HG03520 (cell line): ENCODE results near the gene NBAS.

ENCODE experiments used
- ATAC-seq: cut with Tn5 transposase; IDR thresholded peaks from one replicate; pipeline ENCODE4 v1.9.1; 2021; ENCODE audit warnings: mild to moderate bottlenecking, moderate library complexity; ENCODE audit not compliant: unreplicated experiment

NBAS gene

GRCh38 chr2:15560988-15561573, at the start of gene NBAS:
Gene NBAS, minus strand, starts transcription at chr2:15561334. Its CDS starts 30 bp downstream, at chr2:15561304.
- ATAC-seq, result peak; percentile 67

DNA sequence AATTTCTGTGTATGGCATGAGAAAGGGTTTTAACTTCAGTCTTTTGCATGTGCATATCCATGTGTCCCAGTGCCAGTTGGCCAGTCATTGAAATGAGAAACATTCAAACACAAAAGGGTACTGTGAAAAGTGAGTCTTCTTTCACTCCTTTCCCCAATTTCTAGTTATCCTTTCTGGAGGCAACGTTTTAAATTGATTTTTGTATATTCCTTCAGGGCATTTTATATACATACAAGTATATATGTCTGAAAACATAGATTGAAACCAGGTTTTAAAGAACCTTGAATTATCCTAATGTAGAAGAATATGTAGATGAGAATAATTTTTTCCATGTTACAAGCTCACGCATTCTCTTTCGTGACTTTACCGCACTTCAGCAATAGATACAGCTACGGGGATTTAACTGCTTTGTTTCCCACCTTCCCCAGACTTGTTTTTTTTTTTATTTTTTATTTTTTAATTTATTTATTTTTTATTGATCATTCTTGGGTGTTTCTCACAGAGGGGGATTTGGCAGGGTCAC, 49.4 kb upstream of the NBAS start:
- no peak for ATAC-seq

GRCh38 chr2:15609341-15610042, 48.4 kb upstream of the NBAS start:
- ATAC-seq, result no peak

GRCh38 chr2:15608392-15608761, 47.2 kb upstream of the NBAS start:
- ATAC-seq, result no peak

GRCh38 chr2:15607709-15608391, 46.7 kb upstream of the NBAS start:
- no peak for ATAC-seq

- ATAC-seq, result no peak
Observed at GRCh38 chr2:15606481-15607441, 45.6 kb upstream of the NBAS start.

DNA sequence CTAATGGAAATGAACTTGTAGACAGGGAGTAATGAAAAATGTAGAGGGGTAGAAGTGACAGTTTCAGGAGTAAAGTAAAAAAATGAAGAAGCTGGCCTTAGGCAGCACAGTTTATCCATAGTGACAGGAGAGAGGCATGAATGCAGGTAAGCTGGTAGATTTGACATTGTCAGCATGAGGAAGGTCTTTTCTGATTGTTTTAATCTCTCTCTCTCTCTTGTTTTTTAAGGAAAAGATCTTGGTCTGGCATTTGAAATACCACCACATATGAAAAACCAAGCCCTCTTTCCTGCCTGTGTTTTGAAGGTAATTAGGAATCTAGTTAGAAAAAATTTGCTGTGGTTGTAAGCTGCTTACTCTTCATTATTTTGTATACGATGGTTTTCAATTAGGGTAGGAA, 44.6 kb upstream of the NBAS start:
- no peak for ATAC-seq

DNA sequence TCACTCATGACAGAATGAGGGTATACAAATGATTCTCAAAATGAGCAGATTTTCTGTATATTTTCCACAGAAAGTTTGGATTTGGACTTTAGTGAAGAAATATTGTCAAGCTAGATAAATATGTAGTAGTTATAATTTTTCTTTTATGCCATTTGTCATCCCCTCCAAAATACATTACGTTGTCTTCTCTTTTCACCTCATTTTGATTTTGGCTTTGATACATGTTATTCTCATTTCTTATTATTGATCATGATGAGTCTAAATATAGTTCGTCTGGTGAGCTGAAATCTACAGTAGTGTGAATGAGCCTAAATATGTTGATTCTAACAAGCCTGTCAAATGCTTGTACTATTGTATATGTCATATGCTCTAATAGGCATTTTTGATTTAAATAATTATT, 42.8 kb upstream of the NBAS start:
- no peak for ATAC-seq

DNA sequence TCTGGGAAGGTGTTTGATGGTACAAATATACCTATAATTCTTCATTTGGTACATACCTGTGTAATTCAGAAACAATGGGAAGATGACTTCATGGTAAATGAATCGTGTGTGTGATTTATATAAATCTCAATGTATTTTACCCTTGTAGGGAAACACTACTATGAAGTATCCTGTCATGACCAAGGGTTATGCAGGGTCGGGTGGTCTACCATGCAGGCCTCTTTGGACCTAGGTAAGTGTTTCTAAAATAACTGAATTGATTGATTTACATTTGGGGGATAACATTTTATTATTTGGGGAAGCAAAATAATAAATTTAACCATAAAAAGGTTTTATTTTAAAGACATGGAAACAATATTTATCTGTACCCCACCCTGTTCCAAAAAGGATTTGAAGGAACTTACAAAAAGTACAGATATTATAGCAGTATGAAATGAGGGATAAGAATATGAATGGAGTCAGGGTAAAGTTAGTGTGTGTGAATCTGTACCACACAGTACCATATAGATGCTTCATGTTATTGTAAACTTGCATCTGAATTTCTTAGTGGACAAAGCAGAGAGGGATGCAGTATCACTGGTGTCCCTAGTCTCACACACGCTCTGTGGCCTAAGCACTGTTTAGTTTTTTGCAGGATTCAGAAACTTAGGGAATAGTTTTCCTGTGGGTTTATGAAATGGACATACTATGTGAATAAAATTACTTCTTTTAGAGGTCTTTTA, 42.1 kb upstream of the NBAS start:
- no peak for ATAC-seq

GRCh38 chr2:15602393-15602792, 41.3 kb upstream of the NBAS start:
- ATAC-seq, result no peak

GRCh38 chr2:15601681-15602080, 40.5 kb upstream of the NBAS start:
- no peak for ATAC-seq

GRCh38 chr2:15599994-15600393, 38.9 kb upstream of the NBAS start:
- ATAC-seq, result no peak

GRCh38 chr2:15596968-15597367, 35.8 kb upstream of the NBAS start:
- ATAC-seq, result no peak

DNA sequence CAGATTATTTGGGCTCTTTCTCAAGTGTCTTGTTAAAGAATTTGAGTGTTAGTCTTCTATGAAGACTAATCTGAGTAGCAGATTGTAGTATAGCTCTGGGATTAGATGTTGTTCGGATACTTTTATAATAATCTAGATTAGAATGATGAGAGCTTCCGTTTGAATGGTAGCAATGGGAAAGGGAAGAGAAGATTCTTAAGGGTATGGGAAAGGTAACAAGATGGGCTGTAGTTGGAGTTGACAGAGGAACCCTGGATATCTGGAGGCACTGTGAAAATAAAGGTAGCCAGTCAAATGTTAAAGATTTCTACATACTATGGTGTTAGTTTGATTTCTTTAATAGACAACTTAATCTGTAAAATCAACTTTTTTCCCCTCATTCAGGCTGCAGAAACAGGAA, 35.2 kb upstream of the NBAS start:
- no peak for ATAC-seq

DNA sequence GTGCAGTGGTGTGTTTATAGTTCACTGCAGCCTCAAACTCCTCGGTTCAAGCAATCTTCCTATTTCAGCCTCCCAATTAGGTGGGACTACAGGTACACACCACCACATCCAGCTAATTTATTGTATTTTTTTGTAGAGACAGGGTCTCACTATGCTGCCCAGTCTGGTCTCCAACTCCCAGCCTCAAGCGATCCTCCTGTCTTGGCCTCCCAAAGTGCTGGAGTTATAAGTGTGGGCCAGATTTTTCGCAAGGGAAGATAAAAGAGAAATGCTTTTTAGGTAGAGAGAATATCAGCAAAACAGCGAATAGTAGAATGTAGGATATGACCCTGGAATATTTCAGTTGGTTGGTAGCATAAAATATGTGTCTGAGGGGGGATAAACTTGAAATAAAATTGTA, 34.8 kb upstream of the NBAS start:
- no peak for ATAC-seq

GRCh38 chr2:15595342-15595905, 34.3 kb upstream of the NBAS start:
- no peak for ATAC-seq

DNA sequence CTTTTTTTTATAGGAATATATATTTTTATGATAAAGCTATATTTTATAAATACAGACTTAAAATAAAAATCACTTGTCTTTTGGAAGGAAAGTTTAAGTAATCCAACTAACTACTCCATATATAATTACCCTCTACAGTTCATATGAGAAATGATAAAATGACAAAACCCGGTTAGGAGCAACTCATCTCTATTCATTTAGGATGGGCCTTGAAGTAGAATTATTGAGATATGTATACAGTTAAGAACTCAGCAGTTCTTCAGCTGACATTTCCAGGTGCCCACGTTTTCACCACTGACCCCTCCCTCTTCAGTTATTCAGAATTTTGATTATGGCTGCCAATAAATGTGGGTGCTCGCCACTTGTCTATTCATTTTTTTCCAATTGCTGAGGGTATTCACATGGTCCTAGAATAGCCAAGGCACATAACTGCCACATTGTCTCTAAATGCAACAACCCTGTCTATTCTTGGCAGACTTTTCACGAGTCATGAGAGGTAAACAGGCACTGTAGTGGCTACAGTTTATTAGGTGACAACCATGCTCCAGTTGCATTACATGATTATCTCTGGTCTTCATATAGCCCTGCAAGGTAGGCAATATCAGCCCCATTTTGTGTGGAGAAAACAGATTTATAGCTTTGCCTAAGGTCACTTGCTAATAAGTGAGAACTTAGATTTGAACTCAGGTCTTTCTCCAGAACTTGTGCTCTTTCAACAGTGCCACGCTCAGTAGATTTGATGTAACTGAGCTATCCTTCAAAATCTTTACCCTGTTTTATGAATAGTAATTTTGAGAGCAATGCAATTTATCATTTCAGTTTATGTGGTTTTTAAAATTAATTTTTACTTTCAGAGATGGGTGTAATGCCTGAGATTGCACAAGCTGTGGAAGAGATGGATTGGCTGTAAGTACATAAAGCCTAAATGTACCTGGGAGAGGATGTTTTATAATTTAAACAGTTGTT, 33.4 kb upstream of the NBAS start:
- ATAC-seq, result no peak

GRCh38 chr2:15593327-15593705, 32.2 kb upstream of the NBAS start:
- ATAC-seq, result no peak
